GM18867 (cell line): ENCODE measurements around the gene MSMB.
"Not testable (repeated sequence)": the region's sequence is repeated elsewhere in the genome, so short reads cannot be mapped to it uniquely, and the experiment has no call there.

Experiments used
- ATAC-seq: cut with Tn5 transposase; IDR thresholded peaks from one replicate; pipeline ENCODE4 v1.9.1; 2021; ENCODE audit warnings: mild to moderate bottlenecking, moderate library complexity; ENCODE audit not compliant: unreplicated experiment

Gene MSMB

GRCh38 chr10:46070749-46071148 lies 24.7 kb upstream of the MSMB start:
- no peak for ATAC-seq

DNA sequence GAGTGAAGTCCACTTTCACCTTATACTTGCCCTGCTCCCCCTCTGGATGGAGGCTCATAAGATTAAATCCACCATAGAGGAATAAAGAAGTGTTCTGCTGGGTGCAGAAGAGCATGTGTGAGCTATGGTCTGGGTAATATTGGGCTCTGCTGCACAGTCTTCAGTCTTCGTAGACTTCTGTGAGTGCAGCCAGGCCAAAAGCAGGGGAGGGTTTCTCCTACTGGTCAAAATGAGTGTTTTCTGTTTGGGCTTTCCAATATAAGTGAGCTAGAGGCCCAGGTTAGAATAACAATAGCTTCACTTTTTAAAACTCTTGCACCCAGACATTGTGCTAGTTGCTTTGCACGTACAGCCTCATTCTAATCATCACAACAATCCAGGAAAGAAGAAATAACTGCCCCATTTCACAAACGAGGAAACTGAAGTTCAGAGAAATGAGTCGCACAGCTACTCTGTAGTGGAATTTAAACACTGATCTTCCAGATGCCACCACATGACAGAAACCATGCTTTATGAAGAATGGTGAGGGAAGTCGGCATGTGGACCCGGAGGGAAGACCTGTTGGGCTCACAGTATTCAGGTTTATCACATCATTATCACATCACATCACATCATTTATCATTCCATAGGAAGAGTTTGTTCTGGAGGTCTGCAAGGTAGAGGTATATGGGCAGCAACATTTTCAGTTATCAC lies 23.8 kb upstream of the MSMB start:
- ATAC-seq: no peak

DNA sequence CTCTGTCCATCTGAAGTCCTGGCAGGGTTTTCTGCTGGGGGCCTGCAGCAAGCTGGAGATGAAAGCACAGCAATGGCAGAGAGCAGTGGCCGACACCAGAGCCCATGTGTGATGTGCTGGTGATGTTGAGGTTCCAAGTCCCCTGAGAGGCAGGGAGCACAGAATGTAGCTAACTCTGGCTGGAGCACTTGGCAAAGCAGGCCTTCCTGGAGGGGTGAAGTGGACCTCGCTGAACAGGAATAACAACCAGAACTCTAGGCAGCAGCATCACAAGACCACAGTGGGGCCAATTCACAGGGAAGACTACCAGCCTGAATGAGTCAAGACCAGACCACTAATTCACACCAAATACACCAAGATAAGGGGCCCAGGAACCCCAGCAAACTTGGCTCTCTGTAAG lies 22.8 kb upstream of the MSMB start:
- no peak for ATAC-seq

GRCh38 chr10:46068117-46068516 lies 22.0 kb upstream of the MSMB start:
- no peak for ATAC-seq

GRCh38 chr10:46064269-46064817 lies 18.3 kb upstream of the MSMB start:
- no peak for ATAC-seq

DNA sequence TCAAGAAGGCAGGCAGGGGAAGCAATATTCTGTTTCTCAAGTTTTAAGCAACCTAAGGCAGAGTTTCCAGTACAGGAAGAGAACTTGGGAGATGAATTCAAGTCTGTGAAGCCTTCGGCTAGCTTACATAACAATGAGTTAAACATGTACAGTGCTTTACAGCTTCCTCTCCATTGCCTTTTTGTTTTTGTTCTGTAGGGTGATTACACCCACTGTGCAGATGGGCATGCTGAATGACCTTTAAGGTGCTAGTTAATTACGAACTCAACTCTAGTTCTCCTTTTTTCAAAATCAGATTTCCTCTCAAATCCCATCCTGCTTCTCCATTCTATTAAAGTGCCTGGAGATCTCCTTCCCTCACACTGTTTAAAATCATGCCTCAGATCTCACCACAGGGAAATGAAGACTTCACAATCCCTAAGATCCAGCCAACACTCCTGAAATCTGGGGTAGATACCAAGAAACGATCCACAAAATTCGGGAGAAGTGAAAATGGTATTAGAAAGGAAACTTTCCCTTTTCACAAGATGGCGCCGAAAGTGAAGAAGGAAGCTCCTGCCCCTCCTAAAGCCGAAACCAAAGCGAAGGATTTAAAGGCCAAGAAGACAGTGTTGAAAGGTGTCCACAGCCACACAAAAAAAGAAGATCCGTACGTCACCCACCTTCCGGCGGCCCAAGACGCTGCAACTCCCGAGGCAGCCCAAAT lies 16.8 kb upstream of the MSMB start:
- ATAC-seq: no peak

GRCh38 chr10:46060706-46061105 lies 14.6 kb upstream of the MSMB start:
- no peak for ATAC-seq

DNA sequence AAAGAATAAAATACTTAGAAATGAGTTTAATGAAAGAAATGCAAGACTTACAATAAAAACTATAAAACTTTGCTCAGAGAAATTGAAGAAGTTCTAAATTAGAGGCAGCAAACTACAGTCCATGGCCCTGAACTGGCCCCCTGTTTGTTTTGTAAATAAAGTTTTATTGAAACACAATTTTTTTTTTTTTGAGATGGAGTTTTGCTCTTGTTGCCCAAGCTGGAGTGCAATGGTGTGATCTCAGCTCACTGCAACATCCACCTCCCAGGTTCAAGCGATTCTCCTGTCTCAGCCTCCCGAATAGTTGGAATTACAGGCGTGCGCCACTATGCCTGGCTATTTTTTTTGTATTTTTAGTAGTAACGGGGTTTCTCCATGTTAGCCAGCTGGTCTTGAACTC lies 11.9 kb upstream of the MSMB start:
- not testable (repeated sequence) for ATAC-seq

- no peak for ATAC-seq
These were observed 11.0 kb upstream of the MSMB start for GRCh38 chr10:46057038-46057437.

DNA sequence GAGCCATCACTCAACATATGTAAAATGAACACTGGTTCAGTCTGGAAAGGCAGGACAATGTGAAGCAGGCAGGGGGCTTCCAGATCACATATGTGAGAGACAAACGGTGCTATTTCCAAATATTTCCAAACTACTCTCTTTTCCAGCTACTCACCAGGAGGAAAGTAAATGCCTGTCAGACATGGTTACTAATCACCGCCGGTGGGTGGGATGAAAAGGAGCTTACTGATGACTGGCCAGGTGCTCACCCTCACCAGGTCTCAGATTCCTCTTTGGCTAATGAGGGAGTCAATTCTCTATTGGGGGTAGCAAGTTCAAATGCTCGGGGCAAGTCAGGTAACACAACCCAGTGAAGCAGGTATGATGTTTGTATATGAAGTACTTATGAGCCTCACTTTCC lies 9.7 kb upstream of the MSMB start:
- no peak for ATAC-seq

GRCh38 chr10:46053534-46054434 lies 7.7 kb upstream of the MSMB start:
- ATAC-seq: no peak

DNA sequence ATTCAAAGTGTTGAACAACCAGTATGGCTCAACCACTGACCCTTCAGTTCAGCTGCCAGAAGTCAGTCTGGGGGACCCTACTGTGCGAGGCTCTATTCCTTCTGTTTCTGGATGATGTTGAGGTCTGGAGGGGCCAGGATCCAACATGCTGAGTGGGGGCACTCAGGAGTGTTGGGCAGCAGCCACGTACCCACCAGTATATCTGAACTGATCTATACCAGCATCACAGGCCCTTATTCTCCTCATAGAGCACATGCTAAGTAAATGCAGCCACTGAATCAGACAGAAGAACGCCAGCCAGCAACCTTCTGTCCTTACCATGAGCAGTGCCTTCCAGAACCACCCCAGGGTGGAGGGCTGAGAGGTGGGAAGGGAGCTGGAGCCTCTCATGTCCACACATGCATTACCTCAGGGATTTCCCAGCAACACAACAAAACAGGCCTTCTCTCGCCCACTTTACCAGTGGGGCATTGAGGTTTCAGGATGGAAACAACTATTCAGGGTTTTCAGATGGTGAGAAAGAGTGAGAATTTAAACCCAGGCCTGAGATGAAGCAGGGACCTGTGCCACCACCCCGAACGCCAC lies 6.8 kb upstream of the MSMB start:
- ATAC-seq: no peak

GRCh38 chr10:46052057-46052790 lies 6.2 kb upstream of the MSMB start:
- ATAC-seq: no peak

GRCh38 chr10:46050941-46051623 lies 5.0 kb upstream of the MSMB start:
- no peak for ATAC-seq

DNA sequence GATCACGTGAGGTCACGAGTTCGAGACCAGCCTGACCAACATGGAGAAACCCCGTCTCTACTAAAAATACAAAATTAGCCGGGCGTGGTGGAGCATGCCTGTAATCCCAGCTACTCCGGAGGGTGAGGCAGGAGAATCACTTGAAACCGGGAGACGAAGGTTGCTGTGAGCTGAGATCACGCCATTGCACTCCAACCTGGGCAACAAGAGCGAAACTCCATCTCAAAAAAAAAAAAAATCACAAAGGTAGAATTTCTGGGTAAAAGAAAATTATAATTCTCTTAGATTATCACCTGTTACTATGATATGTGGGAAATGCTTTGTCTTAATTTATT lies 3.4 kb upstream of the MSMB start:
- ATAC-seq: not testable (repeated sequence)

- no peak for ATAC-seq
These were observed 2.1 kb upstream of the MSMB start for GRCh38 chr10:46048152-46048551.

DNA sequence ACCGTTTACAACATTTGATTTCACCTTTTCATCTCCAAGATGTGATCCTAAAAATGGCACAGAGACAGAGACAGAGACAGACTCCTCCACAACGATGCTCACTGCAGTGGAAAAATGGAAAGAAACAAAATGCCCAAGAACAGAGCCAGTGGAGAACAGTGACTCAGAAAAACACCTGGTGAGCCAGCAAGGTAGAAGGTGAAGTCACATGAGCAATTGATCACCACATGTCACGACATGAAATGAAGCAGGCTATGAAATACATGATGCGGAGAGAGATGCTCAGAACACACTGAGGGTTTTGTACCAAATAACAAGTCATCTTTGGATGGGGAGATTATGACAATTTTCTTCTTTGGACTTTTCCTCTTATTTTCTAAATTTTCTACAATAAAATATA lies 3.5 kb downstream of the MSMB start:
- ATAC-seq: no peak

DNA sequence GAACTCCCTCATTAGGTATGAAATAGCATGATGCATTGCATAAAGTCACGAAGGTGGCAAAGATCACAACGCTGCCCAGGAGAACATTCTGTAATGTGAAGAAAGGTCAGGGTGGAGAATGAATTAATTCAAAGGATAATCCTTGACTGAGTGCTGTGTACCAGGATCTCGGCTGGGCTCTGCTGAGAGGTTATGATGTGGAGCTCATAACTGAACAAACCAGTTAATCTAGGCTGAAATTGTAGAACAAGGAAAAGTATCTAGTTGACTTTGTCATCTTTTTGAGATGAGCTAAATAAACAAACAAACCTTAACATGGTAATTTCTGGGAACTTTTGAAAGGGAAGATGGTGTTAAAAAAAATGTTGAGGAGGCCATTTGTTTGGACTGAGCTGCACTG lies 6.1 kb downstream of the MSMB start:
- ATAC-seq: no peak

GRCh38 chr10:46037107-46037825 lies 8.8 kb downstream of the MSMB start:
- ATAC-seq: no peak
